HG03378 (cell line): ENCODE measurements around the gene DYDC1.
"Not testable (repeated sequence)": the region's sequence is repeated elsewhere in the genome, so short reads cannot be mapped to it uniquely, and the experiment has no call there.

ENCODE experiments used
- ATAC-seq: cut with Tn5 transposase; IDR thresholded peaks from one replicate; pipeline ENCODE4 v1.9.1; 2021; ENCODE audit warnings: mild to moderate bottlenecking, moderate library complexity; ENCODE audit not compliant: unreplicated experiment

The DYDC1 gene

GRCh38 chr10:80344912-80345311 is 11.6 kb downstream of the DYDC1 start:
- ATAC-seq, result no peak

- no peak for ATAC-seq
Measured at GRCh38 chr10:80344276-80344675, 12.3 kb downstream of the DYDC1 start.

GRCh38 chr10:80333983-80334382 is 22.6 kb downstream of the DYDC1 start:
- ATAC-seq, result no peak

DNA sequence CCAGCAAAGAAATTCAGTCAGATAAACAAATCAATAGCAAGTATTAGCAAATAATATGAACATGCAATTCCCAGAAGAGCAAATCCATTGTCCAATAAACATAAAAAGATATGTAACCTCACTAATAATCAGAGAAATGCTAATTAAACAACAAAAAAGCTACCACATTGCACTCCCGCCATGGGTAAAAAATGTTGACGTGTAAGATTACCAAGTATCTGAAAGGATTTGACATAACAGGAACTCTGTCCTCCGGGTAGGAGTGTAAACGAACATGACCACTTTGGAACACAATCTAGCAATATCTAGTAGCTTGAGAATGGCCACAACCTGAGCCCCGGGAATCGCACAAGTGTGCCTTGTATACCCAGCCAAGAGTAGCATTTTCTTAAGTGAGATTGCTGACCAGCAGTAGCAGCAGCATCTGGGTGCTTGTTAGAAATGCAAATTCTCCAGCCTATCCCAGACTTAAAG is 31.6 kb downstream of the DYDC1 start:
- ATAC-seq, result no peak

DNA sequence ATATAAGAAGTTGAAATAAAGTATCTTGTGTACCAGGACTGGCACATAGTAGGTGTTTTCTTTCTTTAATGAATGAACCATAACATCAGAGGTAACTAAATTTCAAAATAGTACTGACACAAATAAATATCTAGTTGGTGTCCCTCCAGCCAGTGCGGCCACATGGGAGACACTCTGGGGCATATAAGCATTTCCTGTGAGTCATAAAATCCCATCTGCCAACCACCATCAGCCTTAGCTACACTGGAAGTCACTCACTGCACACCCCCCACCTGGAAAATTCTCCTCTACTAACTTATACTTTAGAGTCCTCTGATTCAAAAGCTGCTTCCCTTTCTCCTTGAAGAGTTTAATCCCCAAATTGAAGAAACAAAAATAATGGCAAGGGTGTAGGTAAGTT is 32.5 kb downstream of the DYDC1 start:
- ATAC-seq, result no peak

GRCh38 chr10:80323311-80323710 is 33.2 kb downstream of the DYDC1 start:
- no peak for ATAC-seq

- no peak for ATAC-seq
Measured at GRCh38 chr10:80322711-80323110, 33.8 kb downstream of the DYDC1 start.

GRCh38 chr10:80322158-80322557 is 34.4 kb downstream of the DYDC1 start:
- ATAC-seq, result no peak

DNA sequence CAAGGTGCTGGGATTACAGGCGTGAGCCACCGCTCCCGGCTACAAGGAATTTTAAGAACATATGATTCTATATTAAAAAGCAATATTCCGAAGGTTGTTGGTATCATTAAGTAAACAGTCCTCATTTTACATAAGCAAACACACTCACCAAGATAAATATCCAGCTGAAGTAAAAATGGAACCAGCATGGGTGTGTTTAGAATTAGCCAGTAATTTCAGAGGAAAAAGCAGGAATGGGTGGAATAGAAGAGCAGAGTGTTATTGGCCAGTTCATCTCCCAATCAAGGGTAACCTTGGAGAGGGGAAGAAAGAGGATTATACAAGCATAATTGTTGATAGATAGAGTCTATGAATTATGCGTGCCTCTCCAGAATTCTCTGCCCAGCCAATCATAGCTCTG is 35.4 kb downstream of the DYDC1 start:
- ATAC-seq, result no peak

- ATAC-seq, result no peak
Measured at GRCh38 chr10:80320377-80320776, 36.2 kb downstream of the DYDC1 start.

- ATAC-seq, result no peak
Measured at GRCh38 chr10:80319725-80320290, 36.7 kb downstream of the DYDC1 start.

DNA sequence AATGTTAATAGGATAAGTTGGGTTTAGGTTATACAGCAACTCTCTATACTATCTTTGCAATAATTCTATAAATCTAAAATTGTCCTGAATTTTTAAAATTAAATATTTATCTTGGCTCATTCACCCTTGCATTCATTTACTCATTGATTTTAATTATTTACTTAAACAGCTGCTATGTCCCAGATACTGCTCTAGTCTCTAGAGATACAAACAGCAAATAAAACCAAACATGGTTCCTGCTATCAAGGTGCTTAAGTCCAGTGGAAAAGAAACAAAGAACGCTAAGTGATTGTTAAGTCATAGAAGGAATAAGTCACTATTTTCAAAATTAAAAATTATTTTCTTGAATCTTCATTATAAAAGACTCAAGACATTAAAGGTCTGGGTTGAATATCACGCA is 37.2 kb downstream of the DYDC1 start:
- ATAC-seq, result no peak

GRCh38 chr10:80318742-80319141 is 37.8 kb downstream of the DYDC1 start:
- ATAC-seq, result no peak

- ATAC-seq, result no peak
Measured at GRCh38 chr10:80315391-80315790, 41.2 kb downstream of the DYDC1 start.

DNA sequence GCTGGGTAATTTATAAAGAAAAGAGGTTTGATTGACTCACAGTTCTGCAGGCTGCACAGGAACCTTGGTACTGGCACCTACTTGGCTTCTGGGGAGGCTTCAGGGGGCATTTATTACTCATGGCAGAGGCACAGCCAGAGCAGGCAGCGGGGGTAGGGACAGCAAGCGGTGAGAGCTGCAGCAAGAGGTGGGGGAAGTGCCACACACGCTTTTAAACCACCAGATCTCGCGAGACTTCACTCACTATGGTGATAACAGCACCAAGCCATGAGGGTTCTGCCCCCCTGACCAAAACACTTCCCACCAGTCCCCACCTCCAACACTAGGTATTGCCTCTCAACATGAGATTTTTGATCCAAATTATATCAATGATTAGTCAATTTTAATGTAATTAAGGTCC is 43.0 kb downstream of the DYDC1 start:
- ATAC-seq, result no peak

- not testable (repeated sequence) for ATAC-seq
Measured at GRCh38 chr10:80305989-80306388, 50.6 kb downstream of the DYDC1 start.

GRCh38 chr10:80296942-80297341 is 59.6 kb downstream of the DYDC1 start:
- no peak for ATAC-seq

DNA sequence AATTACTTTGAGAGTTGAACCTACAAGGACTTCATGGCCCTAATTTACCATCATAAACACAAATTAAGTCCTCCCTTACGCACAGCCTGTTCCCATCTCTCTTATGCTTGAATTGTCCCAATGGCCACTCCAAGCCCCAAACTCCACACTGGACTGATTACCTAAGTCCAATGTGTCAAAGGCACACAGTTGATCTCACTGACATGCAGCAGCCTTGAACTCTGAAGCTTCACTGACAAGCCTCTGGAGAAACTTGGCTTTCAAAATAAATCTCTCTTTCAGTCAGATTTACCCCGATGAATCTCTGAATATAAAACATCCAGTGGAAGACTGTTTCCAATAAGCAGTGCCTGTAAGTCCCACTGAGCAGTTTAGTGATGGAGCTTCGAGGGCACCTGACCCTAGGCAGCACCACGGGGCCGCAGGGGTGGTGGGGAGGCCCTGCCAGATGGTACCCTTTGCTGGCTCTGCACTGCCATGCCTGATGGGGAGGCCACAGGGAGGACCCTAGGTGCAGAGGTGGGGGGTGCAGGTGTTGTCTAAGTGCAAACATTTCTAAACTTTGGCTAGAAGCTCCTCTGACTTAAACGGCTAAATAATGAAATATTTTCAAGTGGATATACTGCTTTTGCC is 63.8 kb downstream of the DYDC1 start:
- ATAC-seq, result no peak

GRCh38 chr10:80290474-80291220 is 65.9 kb downstream of the DYDC1 start:
- no peak for ATAC-seq

- no peak for ATAC-seq
Measured at GRCh38 chr10:80289451-80290287, 66.9 kb downstream of the DYDC1 start, which contains the start of gene MAT1A. MAT1A (minus strand) TSS chr10:80289658; CDS start chr10:80289423, 235 bp downstream.

DNA sequence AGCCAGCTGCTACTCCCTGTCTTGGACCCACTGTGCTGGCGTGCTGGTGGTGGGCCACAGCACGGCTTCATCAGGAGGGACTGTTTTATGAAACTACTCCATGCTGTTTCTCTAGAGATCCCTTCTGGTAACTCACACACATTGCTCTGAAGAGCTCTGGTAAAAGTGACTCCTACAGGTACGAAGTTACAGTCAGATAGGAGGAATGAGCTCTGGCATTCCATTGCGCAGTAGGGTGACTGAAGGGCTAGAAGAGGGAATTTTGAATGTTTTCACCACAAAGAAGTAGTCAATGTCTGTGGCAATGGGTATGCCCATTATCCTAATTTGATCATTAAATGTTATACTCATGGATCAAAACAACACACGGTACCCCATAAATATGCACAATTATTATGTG is 67.7 kb downstream of the DYDC1 start:
- ATAC-seq, result no peak
